ENCODE data around the gene CC2D2B. TPM values are rescaled to one million over a fixed set of nuclear protein-coding genes. Genes with fewer than 3 reads are reported as not detected.

The CC2D2B gene
- total RNA-seq, 1 experiment from 2014 or later, result not detected

GRCh38 chr10:95941115-95941514 lies 33.3 kb downstream of the CC2D2B start:
- H3K27ac Mint-ChIP-seq (ENCODE audit: unreplicated experiment), result no peak overlapping the region
- no peak for DNase-seq
- TF ChIP-seq CTCF (IDR thresholded peaks at IDR 0.05; ENCODE audit: unreplicated experiment), result no peak
- no peaks in the 10 kb centered on the region for H3K4me1 Mint-ChIP-seq (ENCODE audit: low read depth, unreplicated experiment)
- no peak overlapping the region for H3K4me3 Mint-ChIP-seq (ENCODE audit: low read depth, unreplicated experiment)
- H3K27me3 Mint-ChIP-seq (ENCODE audit: unreplicated experiment), result no peaks in the 10 kb centered on the region
- CTCF ChIA-PET, result no interaction called here
- H3K9me3 Mint-ChIP-seq (ENCODE audit: low read depth, unreplicated experiment), result peaks cover 3% of the 10 kb centered on the region
- no peaks in the 10 kb centered on the region for H3K36me3 Mint-ChIP-seq (ENCODE audit: insufficient read depth, unreplicated experiment)
- no TSS peak for BruUV-seq (replicated peaks)
- intact Hi-C loops (cut with micrococcal nuclease; ENCODE audit: unreplicated experiment), result no loop called here

- H3K4me3 Mint-ChIP-seq (ENCODE audit: low read depth, unreplicated experiment), result no peak overlapping the region
- H3K27me3 Mint-ChIP-seq (ENCODE audit: unreplicated experiment), result peaks cover 8% of the 10 kb centered on the region
- DNase-seq, result no peak
- CTCF ChIA-PET, result no interaction called here
- no peaks in the 10 kb centered on the region for H3K4me1 Mint-ChIP-seq (ENCODE audit: low read depth, unreplicated experiment)
- peaks cover 3% of the 10 kb centered on the region for H3K9me3 Mint-ChIP-seq (ENCODE audit: low read depth, unreplicated experiment)
- no peak for TF ChIP-seq CTCF (IDR thresholded peaks at IDR 0.05; ENCODE audit: unreplicated experiment)
- no peak overlapping the region for H3K27ac Mint-ChIP-seq (ENCODE audit: unreplicated experiment)
- H3K36me3 Mint-ChIP-seq (ENCODE audit: insufficient read depth, unreplicated experiment), result no peaks in the 10 kb centered on the region
- intact Hi-C loops (cut with micrococcal nuclease; ENCODE audit: unreplicated experiment), result no loop called here
- no TSS peak for BruUV-seq (replicated peaks)
Observed at GRCh38 chr10:95963202-95963990, 55.6 kb downstream of the CC2D2B start.

GRCh38 chr10:95963991-95964389 lies 56.2 kb downstream of the CC2D2B start:
- no TSS peak for BruUV-seq (replicated peaks)
- no peak for DNase-seq
- no peaks in the 10 kb centered on the region for H3K9me3 Mint-ChIP-seq (ENCODE audit: low read depth, unreplicated experiment)
- peaks cover 8% of the 10 kb centered on the region for H3K27me3 Mint-ChIP-seq (ENCODE audit: unreplicated experiment)
- no peaks in the 10 kb centered on the region for H3K36me3 Mint-ChIP-seq (ENCODE audit: insufficient read depth, unreplicated experiment)
- TF ChIP-seq CTCF (IDR thresholded peaks at IDR 0.05; ENCODE audit: unreplicated experiment), result no peak
- intact Hi-C loops (cut with micrococcal nuclease; ENCODE audit: unreplicated experiment), result no loop called here
- CTCF ChIA-PET, result no interaction called here
- no peak overlapping the region for H3K4me3 Mint-ChIP-seq (ENCODE audit: low read depth, unreplicated experiment)
- no peaks in the 10 kb centered on the region for H3K4me1 Mint-ChIP-seq (ENCODE audit: low read depth, unreplicated experiment)
- no peak overlapping the region for H3K27ac Mint-ChIP-seq (ENCODE audit: unreplicated experiment)

GRCh38 chr10:95964756-95965155 lies 57.0 kb downstream of the CC2D2B start:
- BruUV-seq (replicated peaks), result no TSS peak
- H3K4me1 Mint-ChIP-seq (ENCODE audit: low read depth, unreplicated experiment), result no peaks in the 10 kb centered on the region
- TF ChIP-seq CTCF (IDR thresholded peaks at IDR 0.05; ENCODE audit: unreplicated experiment), result no peak

More at GRCh38 chr10:95964756-95965155, 57.0 kb downstream of the CC2D2B start:
- intact Hi-C loops (cut with micrococcal nuclease; ENCODE audit: unreplicated experiment), result no loop called here
- no peak overlapping the region for H3K27ac Mint-ChIP-seq (ENCODE audit: unreplicated experiment)
- H3K36me3 Mint-ChIP-seq (ENCODE audit: insufficient read depth, unreplicated experiment), result no peaks in the 10 kb centered on the region
- peaks cover 8% of the 10 kb centered on the region for H3K27me3 Mint-ChIP-seq (ENCODE audit: unreplicated experiment)
- DNase-seq, result no peak
- CTCF ChIA-PET, result interaction anchor here (0.6 kb wide), 1 partner anchor 16 kb away, joined by 4 read pairs; no protein-coding TSS in a partner anchor
- H3K4me3 Mint-ChIP-seq (ENCODE audit: low read depth, unreplicated experiment), result no peak overlapping the region
- no peaks in the 10 kb centered on the region for H3K9me3 Mint-ChIP-seq (ENCODE audit: low read depth, unreplicated experiment)

Data from Calu3 (cell line).